Measurements from ENCODE around the gene TNFRSF1A. TPM values are rescaled to one million over a fixed set of nuclear protein-coding genes. Genes with fewer than 3 reads are reported as not detected.

TNFRSF1A gene
- total and polyA plus RNA-seq, 2 of the 13 experiments (the other 11 are each of a cell fraction or from before 2014, with no cell fraction given): 41.5 to 61.2 TPM

DNA sequence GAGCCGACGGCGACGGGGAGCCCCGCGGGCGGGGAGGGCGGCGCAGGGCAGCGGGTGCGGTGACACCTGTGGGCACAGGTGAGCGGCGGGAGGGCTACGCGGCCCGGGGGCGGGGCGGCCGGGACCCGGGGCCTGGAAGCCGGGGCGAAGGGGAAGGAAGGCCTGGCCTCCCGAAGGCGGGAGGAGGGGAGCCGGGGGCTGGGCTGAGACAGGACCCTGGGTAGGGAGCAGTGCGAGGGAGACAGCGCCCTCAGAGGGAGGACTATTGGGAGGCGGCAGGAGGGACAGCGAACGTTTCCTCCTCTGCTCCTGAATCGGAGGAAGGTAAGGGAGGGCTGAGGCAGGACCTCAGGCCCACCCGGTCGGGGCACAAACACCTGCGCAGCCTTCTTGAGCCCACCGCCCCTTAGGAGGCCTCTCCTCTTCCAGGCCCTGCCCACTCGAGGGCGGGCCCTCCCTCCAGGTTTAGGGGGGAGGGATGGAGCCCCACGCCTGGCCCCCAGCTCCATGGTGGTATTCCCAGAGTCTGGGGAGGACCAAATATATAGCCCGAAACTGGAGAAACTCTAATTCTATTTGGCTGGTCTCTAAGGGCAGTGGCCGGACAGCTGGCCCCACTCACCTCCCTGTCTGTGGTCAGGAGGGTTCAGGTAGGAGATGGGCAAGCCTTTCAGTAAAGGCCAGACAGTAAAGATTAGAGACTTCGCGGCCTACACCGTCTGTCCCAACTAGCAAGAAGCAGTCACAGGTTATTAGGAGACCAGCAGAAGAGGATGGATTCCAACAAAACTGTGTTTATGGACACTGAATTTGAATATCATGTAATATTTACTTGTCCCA lies 30.9 kb downstream of the TNFRSF1A start (continued):
- no peak for TF ChIP-seq TIGD3 (CRISPR knock-in tag; IDR thresholded peaks at IDR 0.05; ENCODE audit: borderline replicate concordance)
- TF ChIP-seq NR1H2 (CRISPR knock-in tag; IDR thresholded peaks at IDR 0.05; ENCODE audit: borderline replicate concordance, low read depth): no peak
- no peak for TF ChIP-seq TSC22D2 (CRISPR knock-in tag; IDR thresholded peaks at IDR 0.05; ENCODE audit: borderline replicate concordance)
- TF ChIP-seq ZNF24 (IDR thresholded peaks at IDR 0.05): no peak
- TF ChIP-seq ZFX (CRISPR knock-in tag; IDR thresholded peaks at IDR 0.05; ENCODE audit: low read depth): no peak
- TF ChIP-seq ZNF367 (CRISPR knock-in tag; IDR thresholded peaks at IDR 0.05; ENCODE audit: borderline replicate concordance): no peak
- no peak for TF ChIP-seq ZNF598 (CRISPR knock-in tag; IDR thresholded peaks at IDR 0.05; ENCODE audit: borderline replicate concordance)
- no peak for TF ChIP-seq NFE2L2 (IDR thresholded peaks at IDR 0.05; ENCODE audit: low read length)
- TF ChIP-seq MTA1 (CRISPR knock-in tag; IDR thresholded peaks at IDR 0.05; ENCODE audit: borderline replicate concordance): no peak
- no peak for TF ChIP-seq SIN3B (IDR thresholded peaks at IDR 0.05; ENCODE audit: low read length)
- TF ChIP-seq ZNF468 (CRISPR knock-in tag; IDR thresholded peaks at IDR 0.05): no peak
- TF ChIP-seq CHCHD3 (CRISPR knock-in tag; IDR thresholded peaks at IDR 0.05): no peak
- TF ChIP-seq BCLAF1 (IDR thresholded peaks at IDR 0.05): no peak
- TF ChIP-seq DZIP1 (CRISPR knock-in tag; IDR thresholded peaks at IDR 0.05): no peak; the same call in 1 of the 2 replicates
- no peak for TF ChIP-seq RBM39 (IDR thresholded peaks at IDR 0.05; ENCODE audit: low read depth, low read length, poor library complexity, severe bottlenecking)
- TF ChIP-seq, protein P1, sequence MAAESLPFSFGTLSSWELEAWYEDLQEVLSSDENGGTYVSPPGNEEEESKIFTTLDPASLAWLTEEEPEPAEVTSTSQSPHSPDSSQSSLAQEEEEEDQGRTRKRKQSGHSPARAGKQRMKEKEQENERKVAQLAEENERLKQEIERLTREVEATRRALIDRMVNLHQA (CRISPR knock-in tag; IDR thresholded peaks at IDR 0.05): no peak
- TF ChIP-seq ZNF329 (CRISPR knock-in tag; IDR thresholded peaks at IDR 0.05; ENCODE audit: low read depth): peak; percentile 66; the same call in 1 of the 2 replicates
